Activated T-cell treated with anti-CD3 and anti-CD28 coated beads, Interleukin-2, amount 50 U/mL, for 4 hours (primary cell): ENCODE results near the gene ACVR1. TPM values are rescaled to one million over a fixed set of nuclear protein-coding genes. Genes with fewer than 3 reads are reported as not detected.

Experiments used
- ATAC-seq, 2 donors: fragments of 200-7000 bp; cut with Tn5 transposase; one replicate each; pipeline ENCODE4 v1.10.0; 2021
- DNase-seq: peaks from one replicate; pipeline ENCODE4 v3.0.0-alpha.2; 2020
- H3K27me3 Mint-ChIP-seq: one replicate; pipeline ENCODE4 v1.8.0; 2021; ENCODE audit warnings: low read depth, mixed read lengths
- H3K36me3 Mint-ChIP-seq: one replicate; pipeline ENCODE4 v1.8.0; 2022; ENCODE audit warnings: mixed read lengths; ENCODE audit not compliant: insufficient read depth
- H3K4me1 Mint-ChIP-seq: one replicate; pipeline ENCODE4 v1.8.0; 2021; ENCODE audit warnings: low read depth, mixed read lengths
- H3K4me3 Mint-ChIP-seq: one replicate; pipeline ENCODE4 v1.8.0; 2021; ENCODE audit warnings: mild to moderate bottlenecking, moderate library complexity, mixed read lengths
- H3K9me3 Mint-ChIP-seq: one replicate; pipeline ENCODE4 v1.8.0; 2021; ENCODE audit warnings: mixed read lengths
- total RNA-seq, 3 donors: library from RNA; stranded (reverse); gene quantifications; one replicate each; pipeline ENCODE4 v1.2.1, GENCODE V29; 2021

The ACVR1 gene
- total RNA-seq, 3 donors from 2014 or later, result 11.5 to 14.1 (median 13.2) TPM

DNA sequence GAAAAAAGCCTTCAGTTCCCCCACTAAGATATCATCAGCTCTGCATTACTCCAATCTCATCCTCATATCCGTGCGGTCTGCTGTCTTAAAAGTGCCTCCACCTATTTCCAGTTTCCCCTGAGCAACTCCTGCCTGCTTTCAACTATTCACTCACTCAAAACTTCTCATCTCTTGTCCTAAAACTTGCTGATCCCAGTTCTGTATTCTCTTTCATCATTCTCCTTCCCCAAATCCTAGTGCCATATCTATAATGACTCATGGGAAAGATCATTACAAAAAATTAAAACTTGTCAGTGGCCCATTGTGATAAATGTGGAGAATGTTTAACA, 20.0 kb downstream of the ACVR1 start:
- H3K36me3 Mint-ChIP-seq, result peaks cover 36% of the 10 kb centered on the region
- peaks cover 33% of the 10 kb centered on the region for H3K4me1 Mint-ChIP-seq
- no peak for DNase-seq
- H3K27me3 Mint-ChIP-seq, result no peaks in the 10 kb centered on the region
- peak in 1 of 2 donors; percentile 15 for ATAC-seq
- no peak overlapping the region for H3K4me3 Mint-ChIP-seq
- no peaks in the 10 kb centered on the region for H3K9me3 Mint-ChIP-seq

- Mint-ChIP-seq H3K4me1 (peaks cover 34% of the 10 kb centered on the region), H3K27me3 (no peaks in the 10 kb centered on the region), H3K9me3 (no peaks in the 10 kb centered on the region), H3K4me3 (no peak overlapping the region), H3K36me3 (peaks cover 34% of the 10 kb centered on the region)
- DNase-seq (no peak), ATAC-seq (no peak)
Measured at GRCh38 chr2:157853820-157854219, 22.3 kb downstream of the ACVR1 start.

- Mint-ChIP-seq H3K4me3 (no peak overlapping the region), H3K36me3 (peaks cover 37% of the 10 kb centered on the region), H3K27me3 (no peaks in the 10 kb centered on the region), H3K4me1 (peaks cover 34% of the 10 kb centered on the region), H3K9me3 (no peaks in the 10 kb centered on the region)
- DNase-seq (no peak), ATAC-seq (no peak)
Measured at GRCh38 chr2:157853211-157853610, 22.9 kb downstream of the ACVR1 start.

DNA sequence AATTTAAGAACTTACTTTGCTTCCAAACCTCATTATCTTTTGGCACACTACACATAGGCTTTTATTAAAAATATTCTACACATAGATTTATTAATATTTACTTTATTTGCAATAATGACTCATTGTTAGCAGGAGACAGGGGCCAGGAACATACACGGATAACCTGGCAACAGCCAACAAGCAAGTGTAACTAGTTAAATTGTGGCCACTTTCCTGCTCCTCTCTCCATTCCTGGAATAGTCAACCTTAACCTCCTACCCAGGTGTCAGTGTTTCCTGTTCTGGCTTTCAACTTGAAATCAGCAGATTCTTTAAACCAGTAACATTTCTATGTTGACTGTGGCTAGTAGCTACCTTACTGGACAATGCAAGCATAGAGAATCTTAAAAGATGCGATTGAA, 26.5 kb downstream of the ACVR1 start:
- ATAC-seq (no peak), DNase-seq (no peak)
- no peak overlapping the region for H3K4me3 Mint-ChIP-seq
- no peaks in the 10 kb centered on the region for H3K27me3 Mint-ChIP-seq
- H3K9me3 Mint-ChIP-seq, result no peaks in the 10 kb centered on the region
- peaks cover 24% of the 10 kb centered on the region for H3K4me1 Mint-ChIP-seq
- peaks cover 36% of the 10 kb centered on the region for H3K36me3 Mint-ChIP-seq

DNA sequence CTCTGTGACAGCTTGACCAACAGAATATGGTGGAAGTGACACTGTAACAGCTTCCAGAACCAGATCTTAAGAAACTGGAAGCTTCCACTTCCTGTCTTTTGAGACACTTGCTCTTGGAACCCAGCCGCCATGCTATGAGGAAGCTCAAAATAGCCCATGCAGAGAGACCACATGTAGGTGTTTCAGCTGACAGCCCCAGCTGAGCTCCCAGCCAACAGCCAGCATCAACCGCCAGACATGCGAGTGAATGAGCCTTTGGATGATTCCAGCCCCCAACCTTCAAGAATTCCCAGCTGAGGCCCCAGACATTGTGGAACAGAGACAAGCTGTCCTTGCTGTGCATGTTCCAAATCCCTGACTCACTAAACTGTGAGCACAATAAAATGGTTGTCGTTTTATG, 27.9 kb downstream of the ACVR1 start:
- peaks cover 31% of the 10 kb centered on the region for H3K36me3 Mint-ChIP-seq
- no peak overlapping the region for H3K4me3 Mint-ChIP-seq
- H3K4me1 Mint-ChIP-seq, result peaks cover 13% of the 10 kb centered on the region
- H3K9me3 Mint-ChIP-seq, result no peaks in the 10 kb centered on the region
- H3K27me3 Mint-ChIP-seq, result no peaks in the 10 kb centered on the region
- ATAC-seq (no peak), DNase-seq (no peak)

GRCh38 chr2:157845081-157845480, 31.0 kb downstream of the ACVR1 start:
- ATAC-seq, result no peak
- H3K27me3 Mint-ChIP-seq, result no peaks in the 10 kb centered on the region
- H3K4me1 Mint-ChIP-seq, result peaks cover 10% of the 10 kb centered on the region
- DNase-seq, result no peak
- H3K9me3 Mint-ChIP-seq, result no peaks in the 10 kb centered on the region
- no peak overlapping the region for H3K4me3 Mint-ChIP-seq
- H3K36me3 Mint-ChIP-seq, result peaks cover 32% of the 10 kb centered on the region

DNA sequence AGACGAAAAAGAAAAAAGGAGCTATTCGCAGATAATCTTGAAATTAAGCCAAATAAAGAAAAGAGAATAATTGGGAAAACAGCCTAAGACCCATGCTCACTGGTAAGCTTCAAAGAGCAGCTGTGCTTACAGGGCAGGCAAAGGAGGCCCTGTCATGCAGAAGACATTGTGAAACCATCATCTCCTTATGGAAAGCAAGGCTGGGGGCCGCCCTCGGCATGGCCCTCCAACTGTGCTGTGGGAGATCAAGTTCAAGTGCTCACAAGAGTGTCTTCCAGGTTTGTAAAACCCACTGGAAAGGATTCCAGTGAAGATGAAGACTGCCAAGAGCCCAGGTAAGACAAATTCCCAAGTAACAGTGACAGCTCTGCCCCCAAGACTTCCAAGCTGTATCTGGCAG, 32.2 kb downstream of the ACVR1 start:
- Mint-ChIP-seq H3K9me3 (no peaks in the 10 kb centered on the region), H3K36me3 (peaks cover 28% of the 10 kb centered on the region), H3K4me1 (peaks cover 13% of the 10 kb centered on the region), H3K4me3 (no peak overlapping the region), H3K27me3 (no peaks in the 10 kb centered on the region)
- ATAC-seq (no peak), DNase-seq (no peak)

GRCh38 chr2:157843081-157843480, 33.0 kb downstream of the ACVR1 start:
- H3K9me3 Mint-ChIP-seq, result no peaks in the 10 kb centered on the region
- no peaks in the 10 kb centered on the region for H3K27me3 Mint-ChIP-seq
- peaks cover 20% of the 10 kb centered on the region for H3K4me1 Mint-ChIP-seq
- H3K36me3 Mint-ChIP-seq, result peaks cover 23% of the 10 kb centered on the region
- no peak overlapping the region for H3K4me3 Mint-ChIP-seq
- DNase-seq, result no peak
- no peak for ATAC-seq

- peaks cover 27% of the 10 kb centered on the region for H3K4me1 Mint-ChIP-seq
- ATAC-seq (no peak), DNase-seq (no peak)
- peaks cover 19% of the 10 kb centered on the region for H3K36me3 Mint-ChIP-seq
- no peaks in the 10 kb centered on the region for H3K9me3 Mint-ChIP-seq
- no peaks in the 10 kb centered on the region for H3K27me3 Mint-ChIP-seq
- no peak overlapping the region for H3K4me3 Mint-ChIP-seq
Measured at GRCh38 chr2:157842106-157842879, 33.8 kb downstream of the ACVR1 start.

GRCh38 chr2:157841485-157841884, 34.6 kb downstream of the ACVR1 start:
- H3K4me3 Mint-ChIP-seq, result no peak overlapping the region
- no peak for DNase-seq
- H3K36me3 Mint-ChIP-seq, result peaks cover 25% of the 10 kb centered on the region
- no peak for ATAC-seq
- no peaks in the 10 kb centered on the region for H3K9me3 Mint-ChIP-seq
- peaks cover 35% of the 10 kb centered on the region for H3K4me1 Mint-ChIP-seq
- H3K27me3 Mint-ChIP-seq, result no peaks in the 10 kb centered on the region

- H3K27me3 Mint-ChIP-seq, result no peaks in the 10 kb centered on the region
- H3K4me3 Mint-ChIP-seq, result no peak overlapping the region
- ATAC-seq, result no peak
- H3K9me3 Mint-ChIP-seq, result no peaks in the 10 kb centered on the region
- no peak for DNase-seq
- H3K36me3 Mint-ChIP-seq, result peaks cover 24% of the 10 kb centered on the region
- peaks cover 34% of the 10 kb centered on the region for H3K4me1 Mint-ChIP-seq
Measured at GRCh38 chr2:157840568-157841156, 35.5 kb downstream of the ACVR1 start.

DNA sequence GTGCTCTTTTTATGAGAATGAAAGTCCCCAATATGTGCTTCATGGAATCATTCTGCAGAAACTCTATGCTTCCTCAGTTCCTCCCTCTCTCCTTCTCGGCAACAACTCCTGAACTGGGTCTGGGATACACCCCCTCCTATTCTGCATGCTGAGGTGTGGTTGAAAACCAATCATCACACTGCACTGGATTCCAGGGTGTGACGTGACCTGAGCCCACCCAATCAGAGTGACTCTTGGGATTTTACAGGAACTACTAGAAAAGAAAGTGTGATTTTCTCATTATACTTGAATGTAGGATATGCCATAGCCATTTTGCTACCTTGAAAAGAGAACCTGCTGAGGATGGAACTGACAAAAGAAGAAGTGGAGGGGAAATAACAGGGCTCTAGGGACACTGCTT, 36.3 kb downstream of the ACVR1 start:
- Mint-ChIP-seq H3K4me1 (peaks cover 33% of the 10 kb centered on the region), H3K9me3 (no peaks in the 10 kb centered on the region), H3K4me3 (no peak overlapping the region), H3K27me3 (no peaks in the 10 kb centered on the region), H3K36me3 (peaks cover 16% of the 10 kb centered on the region)
- ATAC-seq (no peak), DNase-seq (no peak)

DNA sequence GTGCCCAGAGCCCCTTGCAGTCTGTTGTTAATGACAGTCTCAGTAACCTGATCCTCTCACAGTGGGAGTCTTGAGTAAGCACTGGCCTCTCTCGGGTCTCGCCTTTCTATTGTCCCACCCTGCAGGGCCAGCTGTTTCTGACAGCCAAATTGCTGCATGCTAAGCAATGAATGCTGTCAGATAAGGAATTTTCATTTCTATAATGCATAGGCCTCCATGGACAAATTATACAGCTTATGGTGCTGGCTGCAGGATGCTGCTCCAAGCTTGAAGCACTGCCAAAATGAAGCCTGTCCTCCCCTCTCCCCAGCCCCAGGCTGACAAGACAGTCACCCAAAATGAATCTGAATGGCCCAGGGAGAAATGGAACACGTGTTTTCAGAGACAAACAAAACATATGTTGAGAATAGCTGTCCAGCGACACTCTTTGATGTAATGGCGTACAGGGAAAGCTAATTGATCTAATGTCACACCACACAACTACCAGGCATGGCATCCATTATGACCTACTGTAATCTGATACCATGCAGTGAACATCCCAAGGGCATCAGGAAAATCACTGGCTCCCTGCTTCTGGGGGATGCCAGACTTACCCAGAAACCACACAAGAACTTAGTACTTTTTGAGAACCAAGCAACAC, 36.8 kb downstream of the ACVR1 start:
- no peaks in the 10 kb centered on the region for H3K9me3 Mint-ChIP-seq
- H3K4me1 Mint-ChIP-seq, result peaks cover 33% of the 10 kb centered on the region
- peak in 1 of 2 donors; percentile 41 for ATAC-seq
- no peaks in the 10 kb centered on the region for H3K27me3 Mint-ChIP-seq
- peaks cover 16% of the 10 kb centered on the region for H3K36me3 Mint-ChIP-seq
- no peak for DNase-seq
- H3K4me3 Mint-ChIP-seq, result no peak overlapping the region

- Mint-ChIP-seq H3K36me3 (peaks cover 16% of the 10 kb centered on the region), H3K4me1 (peaks cover 33% of the 10 kb centered on the region), H3K9me3 (no peaks in the 10 kb centered on the region), H3K4me3 (no peak overlapping the region), H3K27me3 (no peaks in the 10 kb centered on the region)
- peak; percentile 72 to 79 for ATAC-seq
- DNase-seq, result peak; percentile 7
Measured at GRCh38 chr2:157838442-157839161, 37.5 kb downstream of the ACVR1 start.
